Liver (tissue), 3 donors: Measurements from ENCODE around the gene RARB.

Experiments
- CTCF ChIP-seq: fragments of 150-350 bp; IDR thresholded peaks from 2 replicates; pipeline ENCODE4 v1.5.1; 2017; ENCODE audit warnings: improper control_type of control experiment, low read depth, low read length; ENCODE audit not compliant: missing input control
- GABPA ChIP-seq, 2 donors: IDR thresholded peaks in 1 of 2; conservative IDR thresholded peaks in 1 of 2; 2 replicates each; pipeline ENCODE4 v1.6.1; 2016; ENCODE audit warnings: antibody characterized with exemption in 2 of 2, mild to moderate bottlenecking in 1 of 2, moderate library complexity in 1 of 2
- HNF4A ChIP-seq, 2 donors: conservative IDR thresholded peaks; 2 replicates each; pipeline ENCODE4 v1.6.1; 2016; ENCODE audit warnings: antibody characterized with exemption in 2 of 2, mild to moderate bottlenecking in 2 of 2
- HNF4G ChIP-seq: IDR thresholded peaks from 2 replicates; pipeline ENCODE4 v1.6.1; 2016; ENCODE audit warnings: antibody characterized with exemption
- JUND ChIP-seq, 2 donors: IDR thresholded peaks; 2 replicates each; pipeline ENCODE4 v1.6.1; 2016; ENCODE audit warnings: antibody characterized with exemption in 2 of 2
- MAX ChIP-seq: IDR thresholded peaks from 2 replicates; pipeline ENCODE4 v1.6.1; 2016; ENCODE audit warnings: antibody characterized with exemption
- RAD21 ChIP-seq, 2 donors: IDR thresholded peaks; 2 replicates each; pipeline ENCODE4 v1.6.1; 2016; ENCODE audit warnings: antibody characterized with exemption in 2 of 2, mild to moderate bottlenecking in 2 of 2
- REST ChIP-seq: IDR thresholded peaks from 2 replicates; pipeline ENCODE4 v1.6.1; 2016; ENCODE audit warnings: antibody characterized with exemption, mild to moderate bottlenecking
- SP1 ChIP-seq: IDR thresholded peaks from 2 replicates; pipeline ENCODE4 v1.6.1; 2018; ENCODE audit warnings: antibody characterized with exemption, mild to moderate bottlenecking
- YY1 ChIP-seq: IDR thresholded peaks from 2 replicates; pipeline ENCODE4 v1.6.1; 2016; ENCODE audit warnings: antibody characterized with exemption, mild to moderate bottlenecking
- ZBTB33 ChIP-seq: IDR thresholded peaks from 2 replicates; pipeline ENCODE4 v1.6.1; 2016; ENCODE audit warnings: antibody characterized with exemption
- donor health status: healthy.
- donor health status: healthy.

GRCh38 chr3:25589783-25590258 is 161.8 kb downstream of the RARB start:
- TF ChIP-seq REST (no peak), CTCF (no peak), GABPA (IDR thresholded peaks at IDR 0.05 in 1 of 2, conservative IDR thresholded peaks at IDR 0.05 in 1 of 2) (no peak), MAX (no peak), SP1 (peak; percentile 16), HNF4A (conservative IDR thresholded peaks at IDR 0.05) (no peak), JUND (IDR thresholded peaks at IDR 0.05) (peak in 1 of 2 donors; percentile 37), HNF4G (no peak), ZBTB33 (no peak), RAD21 (IDR thresholded peaks at IDR 0.05) (peak in 1 of 2 donors; percentile 34), YY1 (no peak)
